ENCODE results near the gene PPWD1.
A peak's percentile ranks its signal among the peaks of the same experiment; 100 is the strongest.
"Not testable (repeated sequence)": the region's sequence is repeated elsewhere in the genome, so short reads cannot be mapped to it uniquely, and the experiment has no call there.

The PPWD1 gene

DNA sequence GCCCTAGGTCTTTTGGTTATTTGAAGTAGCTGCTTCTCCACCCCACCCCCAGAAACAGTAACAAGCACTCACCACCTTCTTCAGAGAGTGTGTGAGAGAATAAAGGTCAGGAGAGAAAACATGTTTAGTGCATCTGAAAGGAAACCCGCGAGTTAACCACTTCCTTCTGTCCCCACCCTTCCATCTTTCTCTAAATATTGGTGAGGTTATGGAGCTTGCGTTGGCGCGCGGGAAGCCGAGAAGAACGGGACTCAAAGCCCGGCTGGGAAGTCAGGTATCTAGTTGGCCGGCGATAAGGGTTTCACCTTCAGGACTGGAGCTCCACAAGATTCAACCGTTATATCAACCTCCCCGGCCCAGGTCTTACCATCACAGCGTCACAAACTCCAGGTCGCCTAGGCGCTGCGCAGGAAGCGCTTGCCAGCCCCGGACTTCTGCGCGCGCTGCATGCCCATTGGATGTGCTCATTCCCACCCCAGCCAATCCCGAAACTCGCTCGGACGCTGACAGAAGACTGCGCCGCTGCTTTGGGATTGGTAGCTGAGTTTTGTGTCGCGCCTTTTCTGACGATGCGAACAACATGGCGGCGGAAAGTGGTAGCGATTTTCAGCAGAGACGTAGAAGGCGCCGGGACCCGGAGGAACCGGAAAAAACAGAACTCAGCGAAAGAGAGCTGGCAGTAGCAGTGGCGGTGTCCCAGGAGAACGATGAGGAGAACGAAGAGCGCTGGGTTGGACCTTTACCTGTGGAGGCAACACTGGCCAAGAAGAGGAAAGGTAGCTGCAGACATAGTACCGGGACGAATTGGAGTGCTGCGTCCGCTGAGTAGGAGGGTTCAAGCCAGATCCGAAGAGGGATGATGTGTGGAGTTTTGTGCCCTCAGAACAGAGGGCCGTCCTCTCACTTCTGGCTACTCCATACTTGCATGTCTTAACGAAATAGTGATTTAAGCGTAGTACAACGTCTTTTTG is at the start of gene PPWD1, which contains the start of gene CENPK:
Gene PPWD1, plus strand, starts transcription at position 566 of the 971 bp plus-strand sequence. Its CDS starts 15 bp downstream, at position 581.
Gene CENPK, minus strand, starts transcription at position 438 of the 971 bp plus-strand sequence. CDS start 8,261 bp downstream, outside the sequence.
- peak; percentile 91 to 93 for DNase-seq

- no peak for DNase-seq
Measured at GRCh38 chr5:65525726-65526125, 37.4 kb upstream of the PPWD1 start.

DNA sequence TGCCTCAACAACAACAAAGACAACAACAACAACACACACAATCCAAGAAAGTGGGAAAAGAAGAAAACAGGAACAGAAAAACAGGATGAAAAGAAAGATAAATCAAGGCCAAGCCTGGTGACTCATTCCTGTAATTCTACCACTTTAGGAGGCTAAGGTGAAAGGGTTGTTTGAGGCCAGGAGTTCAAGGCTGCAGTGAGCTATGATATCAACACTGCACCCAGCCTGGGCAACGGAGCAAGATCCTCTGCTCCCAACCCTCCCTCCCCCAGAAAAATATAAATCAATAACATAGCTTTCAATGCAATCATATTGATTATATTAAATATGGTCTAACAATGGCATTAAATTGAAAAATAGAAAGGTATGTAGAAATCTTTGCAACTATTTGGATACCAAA is 32.2 kb upstream of the PPWD1 start:
- no peak for DNase-seq

DNA sequence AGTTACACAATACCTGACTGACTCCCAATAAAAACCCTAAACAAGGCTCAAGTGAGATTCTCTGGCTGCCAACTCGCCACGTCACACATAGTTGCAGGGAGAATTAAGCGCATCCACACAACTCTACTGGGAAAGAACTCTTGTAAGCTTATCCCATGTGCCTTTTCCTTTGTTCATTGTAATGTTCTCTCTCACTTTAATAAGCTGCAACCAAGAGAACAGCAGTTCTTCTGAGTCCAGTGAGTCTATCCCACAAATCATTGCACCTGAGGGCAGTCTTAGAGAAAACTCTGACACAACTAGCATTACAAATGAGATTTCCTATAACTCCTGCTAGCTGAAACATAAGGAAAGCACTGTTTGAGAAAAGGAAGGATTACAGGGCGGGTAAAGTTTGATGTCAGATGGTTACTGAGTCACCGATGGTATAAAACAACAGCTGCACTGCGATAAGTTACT is 27.5 kb upstream of the PPWD1 start:
- no peak for DNase-seq

- no peak for DNase-seq
Measured at GRCh38 chr5:65539827-65540226, 23.3 kb upstream of the PPWD1 start.

DNA sequence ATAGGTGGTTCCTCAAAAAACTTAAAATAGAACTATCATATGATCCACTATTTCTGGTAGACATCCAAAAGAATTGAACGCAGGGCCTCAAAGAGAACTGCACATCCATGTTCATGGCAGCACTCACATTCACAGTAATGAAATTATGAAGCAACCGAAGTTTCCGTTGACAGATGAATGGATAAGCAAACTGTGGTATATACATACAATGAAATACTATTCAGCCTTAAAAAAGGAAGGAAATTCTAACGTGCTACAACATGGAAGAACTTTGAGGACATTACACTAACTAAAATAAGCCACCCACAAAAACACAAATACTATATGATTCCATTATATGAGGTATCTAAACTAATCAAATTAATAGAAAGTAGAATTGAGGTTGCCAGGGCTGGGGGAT is 18.6 kb upstream of the PPWD1 start:
- DNase-seq = no peak

- no peak for DNase-seq
Measured at GRCh38 chr5:65546141-65546540, 17.0 kb upstream of the PPWD1 start.

DNA sequence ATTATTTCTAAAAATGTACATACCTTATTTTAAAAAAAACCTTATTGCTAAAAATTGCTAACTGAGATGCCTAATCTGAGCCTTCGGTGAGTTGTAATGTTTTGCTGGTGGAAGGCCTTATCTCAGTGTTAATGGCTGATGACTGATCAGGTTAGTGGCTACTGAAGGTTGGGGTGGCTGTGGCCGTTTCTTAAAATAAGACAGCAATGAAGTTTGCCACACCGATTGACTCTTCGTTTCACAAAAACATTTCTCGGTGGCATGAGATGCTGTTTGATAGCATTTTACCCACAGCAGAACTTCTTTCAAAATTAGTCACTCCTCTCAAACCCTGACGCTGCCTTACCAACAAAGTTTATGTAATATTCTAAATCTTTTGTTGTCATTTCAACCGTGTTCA is 14.8 kb upstream of the PPWD1 start:
- no peak for DNase-seq

DNA sequence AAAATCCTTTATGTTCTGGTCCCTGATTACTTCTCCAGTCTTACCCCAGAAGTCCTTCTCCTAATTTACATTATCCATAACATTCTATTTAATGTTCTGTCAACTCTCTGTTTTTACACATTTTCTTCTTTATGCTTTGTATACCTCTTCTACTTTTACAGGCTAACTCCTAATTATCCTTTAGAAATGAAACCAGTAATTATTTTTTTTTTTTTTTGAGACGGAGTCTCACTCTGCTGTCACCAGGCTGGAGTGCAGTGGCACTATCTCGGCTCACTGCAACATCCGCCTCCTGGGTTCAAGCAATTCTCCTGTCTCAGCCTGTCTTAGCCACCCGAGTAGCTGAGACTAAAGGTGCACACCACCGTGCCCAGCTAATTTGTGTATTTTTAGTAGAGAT is 9.2 kb upstream of the PPWD1 start:
- DNase-seq = no peak

- DNase-seq = no peak
Measured at GRCh38 chr5:65555287-65555686, 7.8 kb upstream of the PPWD1 start.

DNA sequence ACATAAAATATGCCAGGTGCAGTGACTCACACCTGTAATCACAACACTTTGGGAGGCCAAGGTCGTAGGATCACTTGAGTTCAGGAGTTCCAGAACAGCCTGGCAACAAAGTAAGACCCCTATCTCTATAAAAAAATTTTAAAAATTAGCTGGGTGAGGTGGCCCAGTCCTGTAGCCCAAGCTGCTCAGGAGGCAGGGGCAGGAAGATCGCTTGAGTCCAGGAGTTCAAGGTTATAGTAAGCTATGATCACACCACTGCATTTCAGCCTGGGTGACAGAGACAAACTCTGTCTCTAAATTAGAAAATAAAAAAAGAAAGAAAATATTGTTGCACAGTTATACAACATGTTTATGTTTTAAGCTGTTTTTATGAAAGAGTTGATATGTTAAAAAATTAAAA is 6.9 kb upstream of the PPWD1 start:
- no peak for DNase-seq

GRCh38 chr5:65556718-65557117 is 6.4 kb upstream of the PPWD1 start:
- DNase-seq = no peak

DNA sequence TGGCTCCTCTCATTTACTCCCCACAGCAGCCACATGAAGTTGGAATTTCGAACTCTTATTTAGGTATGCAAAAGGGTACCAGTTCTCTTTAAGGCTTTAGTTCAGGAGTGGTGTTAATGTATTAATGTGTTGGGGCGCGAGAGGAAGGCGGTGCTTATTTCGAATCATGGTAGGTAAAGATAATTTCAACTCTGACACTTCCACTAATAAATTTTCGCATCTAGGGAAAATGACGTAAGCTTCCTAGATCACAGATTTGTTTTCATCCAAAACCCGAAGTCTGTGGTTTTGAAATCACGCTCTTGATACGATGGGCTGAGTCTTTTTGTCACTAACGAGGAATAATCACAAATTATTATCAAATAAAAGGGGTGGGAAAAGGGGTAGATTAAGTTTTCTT is 681 bp downstream of the PPWD1 start:
- DNase-seq = no peak

DNA sequence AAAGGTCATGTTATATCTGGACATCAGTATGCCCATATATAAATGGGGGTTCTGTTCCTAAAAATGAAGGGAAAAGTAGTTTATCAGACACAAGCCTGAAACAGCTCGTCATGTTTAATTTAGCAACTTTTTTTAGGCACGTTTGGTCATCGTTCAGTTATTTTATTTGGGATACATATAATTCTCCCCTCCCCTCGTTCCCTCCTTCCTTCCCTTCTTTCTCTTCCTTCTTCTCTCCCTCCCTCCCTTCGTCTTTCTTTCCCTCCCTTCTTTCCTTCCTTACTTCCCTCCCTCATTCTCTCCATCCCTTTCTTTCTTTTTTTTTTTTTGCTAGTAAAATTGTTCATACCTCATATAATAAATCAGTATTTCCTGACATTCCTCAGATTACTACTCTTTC is 3.4 kb downstream of the PPWD1 start:
- DNase-seq = no peak

DNA sequence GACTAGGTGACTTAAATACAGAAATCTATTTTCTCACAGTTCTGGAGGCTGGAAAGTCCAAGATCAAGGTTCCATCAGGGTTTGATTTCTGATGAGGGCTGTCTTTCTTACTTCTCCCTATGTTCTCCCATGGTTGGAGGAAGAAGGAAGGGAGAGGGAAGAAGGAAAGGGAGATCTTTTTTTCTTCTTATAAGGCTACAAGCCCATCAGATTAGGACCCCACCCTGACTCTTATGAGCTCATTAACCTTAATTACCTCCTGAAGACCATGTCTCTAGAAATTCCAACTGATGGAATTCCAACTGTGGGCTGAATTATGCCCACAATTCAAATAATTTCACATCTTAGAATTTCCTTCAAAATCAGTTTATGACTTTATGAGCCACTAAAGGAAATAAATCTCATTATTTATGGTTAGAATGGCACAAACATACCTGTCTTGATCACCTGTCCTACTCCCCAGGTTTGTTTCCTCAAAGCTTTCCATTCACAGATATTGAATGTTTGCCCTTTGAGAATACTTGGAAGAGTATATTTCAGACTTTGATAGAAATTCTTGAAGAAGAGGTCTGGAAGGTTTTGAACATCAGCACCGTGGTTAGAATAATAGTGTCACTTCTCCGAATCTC is 7.6 kb downstream of the PPWD1 start:
- DNase-seq = no peak

DNA sequence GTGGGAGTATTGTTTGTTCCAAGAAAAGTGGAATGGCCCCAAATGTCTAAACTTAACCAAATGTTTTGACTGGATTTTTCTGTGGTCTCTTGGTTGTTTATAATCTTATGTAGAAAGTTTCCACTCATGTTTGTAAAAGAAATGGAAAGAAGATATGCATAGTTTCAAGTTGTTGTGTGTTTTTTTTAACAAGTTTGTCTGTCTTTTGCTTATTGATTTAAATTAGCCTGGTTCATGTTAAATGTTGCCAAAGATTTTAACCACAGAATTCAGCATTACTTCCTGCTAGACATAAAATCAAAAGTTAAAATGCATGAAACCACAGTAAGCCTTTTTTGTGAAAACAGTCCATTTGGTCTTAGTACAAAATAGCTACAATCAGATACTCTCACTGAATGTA is 14.0 kb downstream of the PPWD1 start:
- no peak for DNase-seq

DNA sequence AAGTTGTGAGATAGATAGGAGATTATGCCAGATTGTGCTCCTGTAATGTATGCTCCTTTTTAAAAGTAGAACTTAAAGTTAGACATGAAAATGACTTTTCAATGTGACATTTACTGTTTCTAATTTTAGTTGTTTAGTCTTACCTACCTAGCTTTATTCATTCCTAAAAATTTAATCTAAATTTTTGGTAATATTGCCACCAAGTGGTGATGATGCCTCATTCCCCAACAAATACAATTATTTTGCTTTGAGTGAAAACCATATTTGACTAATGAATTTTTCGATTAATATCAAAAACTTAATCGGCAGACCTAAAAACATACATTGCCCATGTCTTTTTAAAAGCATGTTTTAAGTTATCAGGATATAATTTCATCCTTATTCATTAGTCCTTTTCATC is 25.6 kb downstream of the PPWD1 start:
- DNase-seq = no peak

- not testable (repeated sequence) for DNase-seq
Measured at GRCh38 chr5:65601761-65602160, 38.7 kb downstream of the PPWD1 start.

DNA sequence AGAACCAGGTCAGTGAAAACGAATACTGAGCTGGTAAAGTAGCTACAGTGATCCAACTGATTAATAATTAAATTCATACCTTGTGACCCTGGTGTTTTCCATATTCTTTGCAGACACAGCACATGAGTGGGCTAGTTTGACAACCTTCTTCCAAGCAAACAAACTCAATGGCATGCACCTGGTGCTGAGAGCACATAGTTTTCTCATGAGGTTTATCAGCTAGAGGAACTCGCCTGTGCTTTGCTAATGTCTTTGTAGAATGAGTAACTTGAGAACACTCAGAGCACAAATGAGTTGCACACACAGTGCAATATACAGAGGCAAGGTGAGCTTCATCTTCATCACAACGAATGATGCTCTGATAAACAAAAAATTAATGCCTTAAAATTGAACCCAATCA is 48.4 kb downstream of the PPWD1 start:
- DNase-seq = no peak

GRCh38 chr5:65612298-65612907 is 49.3 kb downstream of the PPWD1 start:
- DNase-seq = no peak

DNA sequence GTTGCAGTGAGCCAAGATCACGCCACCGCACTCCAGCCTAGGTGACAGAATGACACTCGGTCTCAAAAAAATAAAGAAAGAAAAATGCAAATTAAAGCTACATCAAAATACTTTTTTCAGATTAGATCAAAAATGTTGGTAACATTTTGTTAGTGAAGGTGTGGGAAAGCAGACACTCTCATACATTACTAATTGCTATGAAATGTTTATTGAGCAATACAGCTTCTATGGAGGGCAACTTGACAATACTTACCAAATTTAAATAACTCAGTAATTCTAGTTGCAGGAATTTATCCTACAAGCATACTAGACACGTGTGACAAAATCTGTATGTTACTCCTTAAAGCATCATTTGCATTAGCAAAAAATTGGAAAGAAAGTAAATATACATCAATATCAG is 56.9 kb downstream of the PPWD1 start:
- no peak for DNase-seq

- DNase-seq = not testable (repeated sequence)
Measured at GRCh38 chr5:65621961-65622360, 58.9 kb downstream of the PPWD1 start.

DNA sequence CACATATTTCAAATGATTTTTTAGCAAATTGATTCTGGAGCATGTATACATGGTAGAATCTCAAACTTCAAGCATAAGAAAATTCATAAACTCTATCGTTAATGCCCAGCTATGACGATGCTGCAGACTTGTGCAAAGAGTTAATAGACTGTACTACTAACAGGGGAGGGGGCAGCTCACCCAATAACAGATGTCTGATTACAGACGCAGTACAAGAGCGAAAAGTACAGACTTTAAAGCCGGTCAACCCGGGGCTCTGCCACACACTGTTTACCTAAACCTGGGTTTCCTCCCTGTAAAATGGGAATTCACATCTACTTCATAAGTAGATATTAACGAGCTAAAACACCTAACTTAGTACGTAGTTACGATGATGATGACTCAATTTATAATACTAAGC is 60.4 kb downstream of the PPWD1 start:
- no peak for DNase-seq

All from AML-193 (cell line).